ENCODE measurements around the gene TNS4.

DNA sequence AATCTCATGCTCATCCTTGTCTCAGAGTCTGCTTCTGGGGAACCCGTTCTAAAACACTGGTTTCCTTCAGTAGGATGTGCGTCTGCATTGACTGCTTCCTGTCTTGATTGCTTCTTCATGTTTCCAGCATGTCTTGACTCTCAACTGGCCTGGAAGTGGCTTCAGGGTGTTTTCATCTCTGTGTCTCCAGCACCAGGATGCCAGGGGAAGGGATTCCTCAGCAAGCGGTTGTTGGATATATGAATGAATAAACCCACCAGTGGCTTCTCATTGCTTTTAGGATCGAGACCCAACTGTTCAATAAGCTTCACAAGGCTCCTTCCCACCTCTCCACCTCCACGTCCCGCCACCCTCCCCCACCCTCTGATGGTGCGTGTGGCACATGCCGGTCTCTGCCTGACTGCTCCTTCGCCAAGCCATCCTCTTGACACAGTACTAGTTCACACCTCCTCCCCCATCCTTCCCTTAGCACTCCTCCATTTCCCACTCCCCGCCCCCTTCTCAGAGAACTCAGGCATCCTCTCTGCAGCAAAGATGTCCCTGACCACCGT lies 14.1 kb upstream of the TNS4 start:
- TF ChIP-seq POLR2AphosphoS5 (IDR thresholded peaks at IDR 0.05; ENCODE audit: borderline replicate concordance, low read depth, low read length) (no peak), EZH2 (IDR thresholded peaks at IDR 0.05) (no peak)

Data from SK-N-MC (cell line).